ENCODE measurements around the gene ACSS1.

The ACSS1 gene

DNA sequence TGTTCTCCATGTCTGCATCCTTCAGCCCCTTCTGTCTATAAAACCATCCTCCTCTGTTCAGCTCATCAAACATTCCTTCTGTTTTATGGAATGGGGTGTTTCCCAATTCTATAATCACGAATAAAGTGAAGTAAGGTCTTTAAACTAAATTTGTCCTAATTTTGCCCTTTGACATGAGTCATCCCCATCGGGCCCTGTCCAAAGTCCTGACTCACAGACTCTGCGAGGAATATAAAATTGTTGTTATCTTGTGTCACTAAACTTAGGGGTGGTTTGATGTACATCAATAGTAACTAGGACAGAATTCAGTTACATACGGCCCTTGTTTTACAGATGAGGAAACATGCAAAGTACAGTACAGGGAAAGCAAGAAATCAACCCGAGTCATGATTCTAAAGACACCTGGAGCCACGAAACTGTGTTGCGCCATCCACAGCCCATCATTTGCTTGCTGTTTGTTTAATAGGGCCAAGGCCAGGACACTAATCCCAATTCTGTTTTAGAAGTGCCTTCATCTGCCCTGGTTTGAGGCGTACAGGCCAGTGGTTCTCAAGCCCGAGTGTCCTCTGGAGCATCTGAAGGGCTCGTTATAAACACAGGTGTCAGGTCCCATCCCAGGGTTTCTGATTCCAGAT is 2.8 kb downstream of the ACSS1 start:
- no peak for TF ChIP-seq TCF4 (CRISPR knock-in tag; IDR thresholded peaks at IDR 0.05; ENCODE audit: borderline replicate concordance)
- TF ChIP-seq ARNTL (CRISPR knock-in tag; IDR thresholded peaks at IDR 0.05; ENCODE audit: borderline replicate concordance, low read depth), result no peak
- TF ChIP-seq, protein P1, sequence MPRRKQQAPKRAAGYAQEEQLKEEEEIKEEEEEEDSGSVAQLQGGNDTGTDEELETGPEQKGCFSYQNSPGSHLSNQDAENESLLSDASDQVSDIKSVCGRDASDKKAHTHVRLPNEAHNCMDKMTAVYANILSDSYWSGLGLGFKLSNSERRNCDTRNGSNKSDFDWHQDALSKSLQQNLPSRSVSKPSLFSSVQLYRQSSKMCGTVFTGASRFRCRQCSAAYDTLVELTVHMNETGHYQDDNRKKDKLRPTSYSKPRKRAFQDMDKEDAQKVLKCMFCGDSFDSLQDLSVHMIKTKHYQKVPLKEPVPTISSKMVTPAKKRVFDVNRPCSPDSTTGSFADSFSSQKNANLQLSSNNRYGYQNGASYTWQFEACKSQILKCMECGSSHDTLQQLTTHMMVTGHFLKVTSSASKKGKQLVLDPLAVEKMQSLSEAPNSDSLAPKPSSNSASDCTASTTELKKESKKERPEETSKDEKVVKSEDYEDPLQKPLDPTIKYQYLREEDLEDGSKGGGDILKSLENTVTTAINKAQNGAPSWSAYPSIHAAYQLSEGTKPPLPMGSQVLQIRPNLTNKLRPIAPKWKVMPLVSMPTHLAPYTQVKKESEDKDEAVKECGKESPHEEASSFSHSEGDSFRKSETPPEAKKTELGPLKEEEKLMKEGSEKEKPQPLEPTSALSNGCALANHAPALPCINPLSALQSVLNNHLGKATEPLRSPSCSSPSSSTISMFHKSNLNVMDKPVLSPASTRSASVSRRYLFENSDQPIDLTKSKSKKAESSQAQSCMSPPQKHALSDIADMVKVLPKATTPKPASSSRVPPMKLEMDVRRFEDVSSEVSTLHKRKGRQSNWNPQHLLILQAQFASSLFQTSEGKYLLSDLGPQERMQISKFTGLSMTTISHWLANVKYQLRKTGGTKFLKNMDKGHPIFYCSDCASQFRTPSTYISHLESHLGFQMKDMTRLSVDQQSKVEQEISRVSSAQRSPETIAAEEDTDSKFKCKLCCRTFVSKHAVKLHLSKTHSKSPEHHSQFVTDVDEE (CRISPR knock-in tag; IDR thresholded peaks at IDR 0.05), result no peak
- TF ChIP-seq ZNF8 (CRISPR knock-in tag; IDR thresholded peaks at IDR 0.05), result no peak
- TF ChIP-seq OSR1 (CRISPR knock-in tag; IDR thresholded peaks at IDR 0.05), result no peak
- no peak for TF ChIP-seq ISL1 (CRISPR knock-in tag; IDR thresholded peaks at IDR 0.05)
- ATAC-seq, result no peak

DNA sequence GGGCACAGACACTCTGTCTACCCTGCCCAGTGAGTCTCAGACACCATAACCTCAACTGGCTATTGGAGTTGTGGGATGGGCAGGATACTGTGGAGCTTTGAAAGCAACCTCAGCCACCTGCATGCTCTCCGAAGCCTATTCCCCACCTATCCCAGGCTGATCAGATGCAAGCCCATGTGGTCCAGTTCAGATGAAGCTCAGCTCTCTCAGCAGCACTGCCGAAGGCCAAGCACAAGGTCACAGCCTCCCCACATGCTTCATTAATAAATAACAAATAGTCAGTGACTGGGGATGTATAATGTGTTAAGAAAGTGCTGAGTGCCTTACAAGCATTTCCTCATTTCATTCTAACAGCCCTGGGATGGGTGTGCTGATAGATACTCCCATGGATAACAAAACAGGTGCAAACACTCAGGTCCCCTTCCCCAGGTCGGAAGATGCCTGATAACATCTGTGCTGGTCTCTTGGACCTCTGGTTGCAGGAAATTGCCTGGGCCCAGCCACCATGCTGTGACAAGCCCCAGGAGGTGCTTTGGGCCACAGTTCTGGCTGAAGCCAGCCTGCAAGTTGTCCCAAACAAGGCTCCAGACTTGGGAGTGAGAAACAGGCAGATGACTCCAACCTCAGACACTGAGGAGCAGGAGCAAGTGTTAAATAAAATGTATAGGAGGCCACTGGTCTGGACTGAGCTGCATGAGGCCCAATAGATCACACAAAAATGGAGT is 3.7 kb downstream of the ACSS1 start:
- ATAC-seq, result no peak
- TF ChIP-seq PPARA (CRISPR knock-in tag; IDR thresholded peaks at IDR 0.05; ENCODE audit: borderline replicate concordance), result no peak
- TF ChIP-seq, protein P2, sequence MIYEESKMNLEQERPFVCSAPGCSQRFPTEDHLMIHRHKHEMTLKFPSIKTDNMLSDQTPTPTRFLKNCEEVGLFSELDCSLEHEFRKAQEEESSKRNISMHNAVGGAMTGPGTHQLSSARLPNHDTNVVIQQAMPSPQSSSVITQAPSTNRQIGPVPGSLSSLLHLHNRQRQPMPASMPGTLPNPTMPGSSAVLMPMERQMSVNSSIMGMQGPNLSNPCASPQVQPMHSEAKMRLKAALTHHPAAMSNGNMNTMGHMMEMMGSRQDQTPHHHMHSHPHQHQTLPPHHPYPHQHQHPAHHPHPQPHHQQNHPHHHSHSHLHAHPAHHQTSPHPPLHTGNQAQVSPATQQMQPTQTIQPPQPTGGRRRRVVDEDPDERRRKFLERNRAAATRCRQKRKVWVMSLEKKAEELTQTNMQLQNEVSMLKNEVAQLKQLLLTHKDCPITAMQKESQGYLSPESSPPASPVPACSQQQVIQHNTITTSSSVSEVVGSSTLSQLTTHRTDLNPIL (CRISPR knock-in tag; IDR thresholded peaks at IDR 0.05; ENCODE audit: low read depth), result no peak
- TF ChIP-seq BACH2 (CRISPR knock-in tag; IDR thresholded peaks at IDR 0.05; ENCODE audit: borderline replicate concordance), result no peak
- TF ChIP-seq, protein P3, sequence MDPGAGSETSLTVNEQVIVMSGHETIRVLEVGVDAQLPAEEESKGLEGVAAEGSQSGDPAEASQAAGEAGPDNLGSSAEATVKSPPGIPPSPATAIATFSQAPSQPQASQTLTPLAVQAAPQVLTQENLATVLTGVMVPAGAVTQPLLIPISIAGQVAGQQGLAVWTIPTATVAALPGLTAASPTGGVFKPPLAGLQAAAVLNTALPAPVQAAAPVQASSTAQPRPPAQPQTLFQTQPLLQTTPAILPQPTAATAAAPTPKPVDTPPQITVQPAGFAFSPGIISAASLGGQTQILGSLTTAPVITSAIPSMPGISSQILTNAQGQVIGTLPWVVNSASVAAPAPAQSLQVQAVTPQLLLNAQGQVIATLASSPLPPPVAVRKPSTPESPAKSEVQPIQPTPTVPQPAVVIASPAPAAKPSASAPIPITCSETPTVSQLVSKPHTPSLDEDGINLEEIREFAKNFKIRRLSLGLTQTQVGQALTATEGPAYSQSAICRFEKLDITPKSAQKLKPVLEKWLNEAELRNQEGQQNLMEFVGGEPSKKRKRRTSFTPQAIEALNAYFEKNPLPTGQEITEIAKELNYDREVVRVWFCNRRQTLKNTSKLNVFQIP (CRISPR knock-in tag; IDR thresholded peaks at IDR 0.05; ENCODE audit: borderline replicate concordance, low read depth), result no peak
- no peak for TF ChIP-seq ZNF8 (CRISPR knock-in tag; IDR thresholded peaks at IDR 0.05)

DNA sequence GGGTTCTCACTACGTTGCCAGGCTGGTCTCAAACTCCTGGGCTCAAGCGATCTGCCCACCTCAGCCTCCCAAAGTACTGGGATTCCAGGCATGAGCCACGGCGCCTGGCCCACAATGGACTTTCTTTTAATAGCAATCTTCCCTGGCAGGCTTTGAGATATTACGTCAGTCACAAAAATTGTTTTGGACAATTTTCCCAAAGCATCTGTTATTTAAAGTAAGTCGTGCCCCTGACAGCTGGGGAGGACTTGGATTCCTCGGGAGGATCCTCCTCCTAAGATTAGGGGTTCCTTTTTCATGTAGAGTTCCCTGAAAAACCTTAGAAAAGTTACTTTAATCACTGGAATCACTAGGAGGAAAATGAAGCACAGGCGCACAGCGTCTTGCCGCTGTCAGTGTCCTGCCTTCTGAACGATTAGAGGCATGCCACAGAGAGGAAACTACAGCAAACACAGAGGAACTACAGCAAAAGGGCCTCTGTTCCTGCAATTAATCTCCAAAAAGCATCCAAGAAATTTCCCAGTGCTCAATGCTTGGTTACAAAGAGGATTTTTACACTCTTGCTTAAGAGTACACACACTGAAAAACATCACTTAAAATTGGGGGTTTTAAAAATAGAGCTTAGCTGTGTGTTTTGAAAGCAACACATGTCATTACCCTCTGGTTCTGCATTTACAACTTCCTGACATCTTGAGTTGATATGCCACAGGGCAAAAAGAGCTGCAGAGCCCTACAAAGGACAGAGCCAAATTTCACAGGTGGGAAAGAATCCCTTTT is 4.5 kb downstream of the ACSS1 start:
- no peak for TF ChIP-seq ESRRG (CRISPR knock-in tag; IDR thresholded peaks at IDR 0.05)
- no peak for TF ChIP-seq OSR1 (CRISPR knock-in tag; IDR thresholded peaks at IDR 0.05)
- no peak for ATAC-seq

DNA sequence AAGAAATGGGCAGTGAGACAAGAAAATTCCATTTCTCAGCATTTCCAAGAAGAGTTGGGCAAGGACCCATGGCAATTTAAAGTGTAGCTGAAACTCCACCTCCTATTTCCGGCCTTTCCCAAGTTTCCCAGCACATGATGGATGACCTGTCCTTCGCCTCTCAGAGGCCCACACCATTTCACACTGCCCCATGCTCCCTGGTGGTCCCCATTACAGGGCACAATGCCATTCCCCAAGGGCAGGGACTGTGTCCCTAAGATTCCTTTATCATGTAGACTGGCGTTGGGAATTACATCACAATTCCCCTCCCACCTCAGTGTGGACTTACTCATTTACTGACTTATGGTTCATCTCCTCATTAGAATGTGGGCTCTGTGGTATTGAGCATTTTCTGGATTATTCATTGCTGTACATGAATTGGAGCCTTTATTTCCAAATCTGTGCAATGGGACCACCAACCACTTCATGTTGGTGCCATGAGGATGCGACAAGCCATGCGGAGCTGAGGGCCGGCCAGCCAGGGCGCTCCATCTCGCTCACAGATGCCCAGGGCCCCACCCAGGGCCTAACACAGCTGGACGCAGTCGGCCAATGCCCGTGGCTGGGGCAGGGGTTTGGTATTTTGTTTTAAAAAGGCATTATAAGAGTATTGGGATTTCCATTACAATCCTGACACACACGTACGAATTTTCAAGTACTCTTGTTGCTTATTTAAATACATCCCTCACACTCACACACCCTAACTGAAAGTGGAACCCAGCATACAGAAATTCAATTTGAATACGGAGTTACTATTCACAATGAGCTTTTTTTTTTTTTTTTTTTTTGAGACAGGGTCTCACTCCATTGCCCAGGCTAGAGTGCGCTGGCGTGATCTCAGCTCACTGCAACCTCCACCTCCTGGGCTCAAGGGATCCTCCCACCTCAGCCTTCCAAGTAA is 5.4 kb downstream of the ACSS1 start:
- ATAC-seq, result no peak

More for the DNA sequence above, 5.4 kb downstream of the ACSS1 start:
- TF ChIP-seq, protein P1 (CRISPR knock-in tag; IDR thresholded peaks at IDR 0.05), result no peak
- TF ChIP-seq BACH2 (CRISPR knock-in tag; IDR thresholded peaks at IDR 0.05; ENCODE audit: borderline replicate concordance) (no peak), CSDC2 (CRISPR knock-in tag; IDR thresholded peaks at IDR 0.05) (no peak), PPARA (CRISPR knock-in tag; IDR thresholded peaks at IDR 0.05; ENCODE audit: borderline replicate concordance) (no peak), OSR1 (CRISPR knock-in tag; IDR thresholded peaks at IDR 0.05) (no peak), TCF4 (CRISPR knock-in tag; IDR thresholded peaks at IDR 0.05; ENCODE audit: borderline replicate concordance) (no peak)
- TF ChIP-seq, protein P3 (CRISPR knock-in tag; IDR thresholded peaks at IDR 0.05; ENCODE audit: borderline replicate concordance, low read depth), result no peak

All from SK-N-SH treated with all-trans-retinoic acid at 6 μM for 48 hours (cell line).